ENCODE data around the gene MACROD2.

- TF ChIP-seq REST (IDR thresholded peaks at IDR 0.05; ENCODE audit: borderline replicate concordance) (no peak), POLR2AphosphoS5 (IDR thresholded peaks at IDR 0.05) (no peak), SMC3 (conservative IDR thresholded peaks at IDR 0.05; ENCODE audit: poor library complexity) (no peak), CTCF (IDR thresholded peaks at IDR 0.05; ENCODE audit: poor library complexity, severe bottlenecking) (no peak), EP300 (conservative IDR thresholded peaks at IDR 0.05; ENCODE audit: poor library complexity, severe bottlenecking) (no peak), EZH2 (IDR thresholded peaks at IDR 0.05; ENCODE audit: borderline replicate concordance, insufficient read depth, low read length, poor library complexity, severe bottlenecking) (no peak), TAF1 (IDR thresholded peaks at IDR 0.05; ENCODE audit: low read depth) (no peak)
Observed at GRCh38 chr20:15205028-15205427, 1209.7 kb downstream of the MACROD2 start.
